Measurements from ENCODE around the gene GRK4.

GRK4 gene

DNA sequence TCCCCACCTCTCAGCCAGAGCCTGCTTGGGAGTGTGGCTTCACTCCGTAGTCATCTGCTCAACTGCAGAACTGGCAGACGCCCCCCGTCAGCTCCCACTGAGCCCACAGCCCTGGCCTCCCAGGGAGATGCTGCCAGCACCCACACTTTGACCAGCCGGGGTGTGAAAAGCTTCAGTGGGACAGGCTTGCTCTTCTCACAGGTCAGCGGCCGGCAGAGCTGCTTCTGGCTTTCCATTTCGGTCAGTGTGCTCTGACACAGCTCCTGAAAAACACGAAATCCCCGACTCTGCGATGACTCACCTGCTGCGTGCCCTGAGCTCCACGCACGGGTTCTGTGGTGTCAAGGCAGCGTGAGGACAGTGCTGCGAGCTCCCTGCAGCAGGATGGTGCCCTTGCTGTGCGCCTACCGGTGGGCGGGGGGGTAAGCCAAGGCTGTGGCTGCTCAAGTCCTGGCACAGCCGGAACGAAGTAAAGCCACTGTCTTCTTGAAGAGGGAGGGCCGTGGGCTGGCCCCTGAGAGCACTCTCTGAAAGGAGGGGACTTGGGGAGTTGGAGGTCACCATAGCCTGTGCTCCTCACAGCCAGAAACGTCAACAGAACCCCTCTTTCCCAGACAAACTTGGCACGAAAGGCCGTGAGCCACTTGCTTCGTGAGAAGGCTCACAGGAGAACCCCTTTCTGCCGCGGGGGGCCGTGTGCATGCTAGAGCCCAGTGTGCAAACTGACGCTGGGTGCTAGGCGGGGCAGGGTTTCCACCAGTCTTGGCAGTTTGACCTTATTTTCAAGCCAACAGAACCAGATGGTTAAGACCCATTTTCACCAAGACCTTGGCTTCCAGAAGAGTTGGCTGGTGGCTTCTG lies 23.8 kb upstream of the GRK4 start:
- Histone ChIP-seq H3K4me3 (ENCODE audit: low read depth in 1 of 2, low read length in 2 of 2) (no peak overlapping the region), H3K27ac (ENCODE audit: low read length) (no peak overlapping the region), H2AFZ (ENCODE audit: low read depth, low read length) (no peak overlapping the region), H3K79me2 (ENCODE audit: insufficient read depth, low read length) (peaks cover 13% of the 10 kb centered on the region), H3K4me2 (ENCODE audit: insufficient read depth, low read length) (no peak overlapping the region), H3K27me3 (ENCODE audit: insufficient read depth, low read length, poor library complexity) (no peaks in the 10 kb centered on the region), H3K9ac (ENCODE audit: low read depth, low read length) (no peak overlapping the region), H3K9me3 (ENCODE audit: insufficient read depth, low read length, severe bottlenecking) (no peaks in the 10 kb centered on the region), H4K20me1 (ENCODE audit: insufficient read depth, low read length) (peaks cover 61% of the 10 kb centered on the region), H3K36me3 (ENCODE audit: insufficient read depth, low read length) (peaks cover 85% of the 10 kb centered on the region), H3K4me1 (ENCODE audit: insufficient read depth, low read length) (peaks cover 26% of the 10 kb centered on the region)
- DNase-seq (no peak), ATAC-seq (ENCODE audit: insufficient read depth, low read depth) (no peak)
- TF ChIP-seq, protein P1, sequence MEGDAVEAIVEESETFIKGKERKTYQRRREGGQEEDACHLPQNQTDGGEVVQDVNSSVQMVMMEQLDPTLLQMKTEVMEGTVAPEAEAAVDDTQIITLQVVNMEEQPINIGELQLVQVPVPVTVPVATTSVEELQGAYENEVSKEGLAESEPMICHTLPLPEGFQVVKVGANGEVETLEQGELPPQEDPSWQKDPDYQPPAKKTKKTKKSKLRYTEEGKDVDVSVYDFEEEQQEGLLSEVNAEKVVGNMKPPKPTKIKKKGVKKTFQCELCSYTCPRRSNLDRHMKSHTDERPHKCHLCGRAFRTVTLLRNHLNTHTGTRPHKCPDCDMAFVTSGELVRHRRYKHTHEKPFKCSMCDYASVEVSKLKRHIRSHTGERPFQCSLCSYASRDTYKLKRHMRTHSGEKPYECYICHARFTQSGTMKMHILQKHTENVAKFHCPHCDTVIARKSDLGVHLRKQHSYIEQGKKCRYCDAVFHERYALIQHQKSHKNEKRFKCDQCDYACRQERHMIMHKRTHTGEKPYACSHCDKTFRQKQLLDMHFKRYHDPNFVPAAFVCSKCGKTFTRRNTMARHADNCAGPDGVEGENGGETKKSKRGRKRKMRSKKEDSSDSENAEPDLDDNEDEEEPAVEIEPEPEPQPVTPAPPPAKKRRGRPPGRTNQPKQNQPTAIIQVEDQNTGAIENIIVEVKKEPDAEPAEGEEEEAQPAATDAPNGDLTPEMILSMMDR (IDR thresholded peaks at IDR 0.05; ENCODE audit: borderline replicate concordance, extremely low read depth, low read length, poor library complexity, severe bottlenecking), result no peak
- TF ChIP-seq EZH2 (IDR thresholded peaks at IDR 0.05; ENCODE audit: borderline replicate concordance, low read depth, low read length, severe bottlenecking), result no peak

DNA sequence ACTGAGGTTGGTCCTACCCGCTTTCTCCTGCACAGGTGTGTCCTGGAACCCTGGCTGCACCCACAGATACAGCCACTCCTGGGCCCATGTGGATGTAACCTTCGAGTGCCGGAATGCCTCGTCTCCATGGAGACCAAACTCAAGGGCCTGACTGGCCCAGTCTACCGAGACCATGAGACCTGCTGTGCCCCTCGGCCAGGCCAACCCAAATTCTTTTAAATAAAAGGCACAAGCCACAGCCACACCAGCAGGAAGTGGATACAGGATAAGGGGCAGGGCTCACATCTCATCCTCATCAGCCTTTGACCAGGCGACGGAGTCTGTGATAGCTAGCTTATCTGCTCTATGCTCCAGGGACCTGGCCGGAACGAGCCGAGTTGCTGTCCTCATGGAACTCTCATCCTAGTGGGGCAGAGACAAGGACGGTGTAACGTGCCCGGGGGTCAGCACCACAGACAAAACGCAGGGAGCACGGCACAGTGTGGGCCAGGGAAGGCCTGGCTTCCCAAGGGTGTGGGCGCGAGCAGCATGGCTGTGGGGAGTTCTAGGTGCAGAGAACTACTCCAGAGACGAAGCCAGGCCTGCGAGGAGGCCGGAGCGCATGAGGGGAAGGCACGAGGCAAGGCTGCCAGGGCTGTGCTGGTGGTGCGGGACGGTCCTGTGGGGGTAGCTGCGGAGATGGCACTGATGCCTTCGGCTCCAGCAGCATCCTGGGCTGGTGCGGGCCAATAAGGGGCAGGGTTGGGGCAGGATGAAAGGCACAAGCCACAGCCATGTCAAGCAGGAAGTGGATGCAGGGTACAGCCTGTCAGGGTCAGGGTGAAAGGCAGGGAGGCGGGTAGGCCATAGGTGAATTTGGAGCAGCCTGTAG lies 22.9 kb upstream of the GRK4 start:
- Histone ChIP-seq H3K36me3 (ENCODE audit: insufficient read depth, low read length) (peaks cover 89% of the 10 kb centered on the region), H3K27ac (ENCODE audit: low read length) (no peak overlapping the region), H3K4me1 (ENCODE audit: insufficient read depth, low read length) (peaks cover 22% of the 10 kb centered on the region), H3K79me2 (ENCODE audit: insufficient read depth, low read length) (peaks cover 6% of the 10 kb centered on the region), H3K4me3 (ENCODE audit: low read depth in 1 of 2, low read length in 2 of 2) (no peak overlapping the region), H3K4me2 (ENCODE audit: insufficient read depth, low read length) (no peak overlapping the region), H3K27me3 (ENCODE audit: insufficient read depth, low read length, poor library complexity) (no peaks in the 10 kb centered on the region), H2AFZ (ENCODE audit: low read depth, low read length) (no peak overlapping the region), H4K20me1 (ENCODE audit: insufficient read depth, low read length) (peaks cover 61% of the 10 kb centered on the region), H3K9ac (ENCODE audit: low read depth, low read length) (no peak overlapping the region), H3K9me3 (ENCODE audit: insufficient read depth, low read length, severe bottlenecking) (no peaks in the 10 kb centered on the region)
- DNase-seq (no peak), ATAC-seq (ENCODE audit: insufficient read depth, low read depth) (no peak)
- TF ChIP-seq, protein P1 (IDR thresholded peaks at IDR 0.05; ENCODE audit: borderline replicate concordance, extremely low read depth, low read length, poor library complexity, severe bottlenecking), result no peak
- TF ChIP-seq EZH2 (IDR thresholded peaks at IDR 0.05; ENCODE audit: borderline replicate concordance, low read depth, low read length, severe bottlenecking), result no peak

DNA sequence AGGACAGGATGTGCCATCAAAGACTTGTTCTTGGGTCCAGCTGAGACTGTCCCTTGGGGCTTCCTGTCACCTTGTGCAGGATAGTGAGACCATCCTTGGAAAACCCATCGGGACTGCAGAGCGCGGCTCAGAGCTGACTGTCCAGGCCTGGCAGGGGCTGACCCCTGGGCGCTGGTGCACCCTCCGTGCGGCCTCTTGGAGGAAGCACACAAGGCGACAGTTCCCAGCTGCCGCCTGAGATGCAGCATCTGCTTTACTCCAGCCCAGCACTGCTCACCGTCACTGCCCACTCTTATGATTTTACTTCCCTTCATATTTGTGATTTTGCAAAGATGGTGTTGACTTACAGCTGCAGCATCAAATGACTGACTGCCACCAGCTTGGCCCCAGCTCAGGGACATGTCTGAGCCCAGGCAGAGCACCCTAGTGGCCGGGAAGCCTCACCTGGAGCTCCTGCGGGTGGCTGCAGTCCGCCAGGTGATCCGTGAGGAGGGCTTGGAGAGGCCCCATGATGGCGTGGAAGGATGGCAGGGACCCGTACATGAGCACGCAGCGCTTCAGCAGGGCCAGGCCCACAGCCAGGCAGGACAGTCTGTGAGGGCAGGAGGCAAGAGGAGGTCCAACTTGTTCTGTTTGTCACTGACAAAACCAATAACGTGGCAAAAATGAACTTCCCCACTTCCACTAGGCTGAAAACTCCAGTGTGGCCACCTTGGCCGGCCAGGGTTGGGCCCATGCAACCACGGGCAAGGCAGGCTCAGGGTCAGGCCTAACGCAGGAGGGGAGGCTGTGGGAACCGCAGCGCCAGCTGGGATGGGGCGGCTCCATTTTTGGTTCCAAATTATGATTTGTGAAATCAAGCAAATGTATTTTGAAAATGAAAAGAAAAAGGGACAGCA lies 22.0 kb upstream of the GRK4 start:
- H3K27ac ChIP-seq (ENCODE audit: low read length), result no peak overlapping the region
- DNase-seq, result no peak
- H3K4me2 ChIP-seq (ENCODE audit: insufficient read depth, low read length), result no peak overlapping the region
- no peak for ATAC-seq (ENCODE audit: insufficient read depth, low read depth)
- H3K4me3 ChIP-seq (ENCODE audit: low read depth in 1 of 2, low read length in 2 of 2), result no peak overlapping the region
- H3K79me2 ChIP-seq (ENCODE audit: insufficient read depth, low read length), result peaks cover 1% of the 10 kb centered on the region; the same call in 1 of the 2 replicates
- no peak for TF ChIP-seq EZH2 (IDR thresholded peaks at IDR 0.05; ENCODE audit: borderline replicate concordance, low read depth, low read length, severe bottlenecking)
- TF ChIP-seq, protein P1 (IDR thresholded peaks at IDR 0.05; ENCODE audit: borderline replicate concordance, extremely low read depth, low read length, poor library complexity, severe bottlenecking), result no peak
- peaks cover 13% of the 10 kb centered on the region for H3K4me1 ChIP-seq (ENCODE audit: insufficient read depth, low read length)
- H3K9ac ChIP-seq (ENCODE audit: low read depth, low read length), result no peak overlapping the region
- H2AFZ ChIP-seq (ENCODE audit: low read depth, low read length), result no peak overlapping the region
- H3K27me3 ChIP-seq (ENCODE audit: insufficient read depth, low read length, poor library complexity), result no peaks in the 10 kb centered on the region
- no peaks in the 10 kb centered on the region for H3K9me3 ChIP-seq (ENCODE audit: insufficient read depth, low read length, severe bottlenecking)
- H3K36me3 ChIP-seq (ENCODE audit: insufficient read depth, low read length), result peaks cover 96% of the 10 kb centered on the region
- peaks cover 56% of the 10 kb centered on the region for H4K20me1 ChIP-seq (ENCODE audit: insufficient read depth, low read length)

Data from DND-41 (cell line).